B cell (primary cell): ENCODE measurements around the gene SCNN1B. TPM values are rescaled to one million over a fixed set of nuclear protein-coding genes. Genes with fewer than 3 reads are reported as not detected.

Experiments
- ATAC-seq: fragments of 200-7000 bp; cut with Tn5 transposase; one replicate; pipeline ENCODE4 v1.10.0; 2021; ENCODE audit warnings: low read depth, mild to moderate bottlenecking, moderate number of reproducible peaks, moderate library complexity
- CTCF ChIA-PET: fragments of 350-600 bp; sonication (Branson Sonifier 250); formaldehyde crosslinking; loops from one replicate; lab custom pipeline; 2021; ENCODE audit warnings: antibody characterized with exemption, inconsistent platforms; lab: Charles Lee
- POLR2A ChIA-PET: fragments of 350-600 bp; sonication (Branson Sonifier 250); formaldehyde crosslinking; loops from one replicate; lab custom pipeline; 2021; ENCODE audit warnings: antibody characterized with exemption; lab: Charles Lee
- DNase-seq: peaks from one replicate; pipeline ENCODE4 v3.0.0; 2013
- H2AFZ ChIP-seq: 2 replicates; pipeline ENCODE4 v1.6.1; 2012; ENCODE audit warnings: mild to moderate bottlenecking, low read depth, low read length; ENCODE audit not compliant: insufficient read depth, poor library complexity, severe bottlenecking
- H3K27ac ChIP-seq, 2 donors: 1 replicate in 1 of 2; 2 replicates in 1 of 2; pipeline ENCODE4 v1.5.1; 2012 to 2013; ENCODE audit warnings: low read length in 2 of 2, mild to moderate bottlenecking in 2 of 2, moderate library complexity in 1 of 2
- H3K27me3 ChIP-seq, 4 experiments: fragments of 200-600 bp in 1 of 4; sonication (generic) in 1 of 4; replicated peaks in 1 of 4; 1 replicate in 2 of 4; 2 replicates in 2 of 4; pipeline versions ENCODE4 v1.6.1 to v1.7.0; 2013 to 2016; ENCODE audit warnings: low read length in 3 of 4, mild to moderate bottlenecking in 2 of 4, mixed read lengths in 1 of 4, moderate library complexity in 1 of 4; ENCODE audit not compliant: insufficient read depth in 4 of 4, control insufficient read depth in 3 of 4; ENCODE audit errors: control extremely low read depth in 1 of 4
- H3K36me3 ChIP-seq, 2 experiments: replicated peaks in 1 of 2; 1 replicate in 1 of 2; 2 replicates in 1 of 2; pipeline versions ENCODE4 v1.6.1 to v1.7.1; 2013; ENCODE audit warnings: low read length in 1 of 2; ENCODE audit not compliant: insufficient read depth in 2 of 2, control insufficient read depth in 1 of 2; ENCODE audit errors: control extremely low read depth in 1 of 2, extremely low read depth in 1 of 2
- H3K4me1 ChIP-seq, 2 donors: fragments of 200-600 bp in 1 of 2; sonication (generic) in 1 of 2; 1 replicate in 1 of 2; 2 replicates in 1 of 2; pipeline versions ENCODE4 v1.5.1 to v1.6.1; 2013 to 2017; ENCODE audit warnings: low read length in 2 of 2; ENCODE audit not compliant: control insufficient read depth in 2 of 2, insufficient read depth in 2 of 2
- H3K4me2 ChIP-seq: replicated peaks from 2 replicates; pipeline ENCODE3; 2012; ENCODE audit warnings: mild to moderate bottlenecking, low read depth, low read length; ENCODE audit not compliant: poor library complexity, severe bottlenecking
- H3K4me3 ChIP-seq, 5 experiments: fragments of 200-600 bp in 1 of 5; sonication (generic) in 1 of 5; 1 replicate in 3 of 5; 2 replicates in 2 of 5; pipeline versions ENCODE4 v1.5.1 to v1.7.0; 2011 to 2016; ENCODE audit warnings: low read length in 4 of 5, mild to moderate bottlenecking in 4 of 5, low read depth in 2 of 5, control low read depth in 1 of 5, moderate library complexity in 1 of 5; ENCODE audit not compliant: insufficient read depth in 1 of 5; ENCODE audit errors: control extremely low read depth in 1 of 5, extremely low read depth in 1 of 5
- H3K79me2 ChIP-seq: fragments of 200-600 bp; sonication (generic); one replicate; pipeline ENCODE4 v1.6.0; 2016; ENCODE audit warnings: low read length; ENCODE audit not compliant: control insufficient read depth, insufficient read depth
- H3K9ac ChIP-seq: fragments of 200-600 bp; sonication (generic); 2 replicates; pipeline ENCODE4 v1.6.1; 2017; ENCODE audit warnings: mild to moderate bottlenecking, low read length, moderate library complexity
- H3K9me3 ChIP-seq, 3 donors: one replicate each; pipeline versions ENCODE4 v1.6.1 to v1.7.1; 2013; ENCODE audit warnings: low read length in 2 of 3; ENCODE audit not compliant: control insufficient read depth in 2 of 3, insufficient read depth in 1 of 3; ENCODE audit errors: control extremely low read depth in 1 of 3
- H4K20me1 ChIP-seq: 2 replicates; pipeline ENCODE4 v1.6.0; 2012; ENCODE audit warnings: mild to moderate bottlenecking, low read length; ENCODE audit not compliant: insufficient read depth, control insufficient read depth, poor library complexity, severe bottlenecking
- H3K27ac Mint-ChIP-seq: one replicate; pipeline ENCODE4 v1.8.0; 2021; ENCODE audit warnings: mixed read lengths
- H3K27me3 Mint-ChIP-seq: one replicate; pipeline ENCODE4 v1.8.0; 2021; ENCODE audit warnings: mixed read lengths
- H3K4me1 Mint-ChIP-seq: one replicate; pipeline ENCODE4 v1.8.0; 2021; ENCODE audit warnings: mixed read lengths
- H3K4me3 Mint-ChIP-seq: one replicate; pipeline ENCODE4 v1.8.0; 2021; ENCODE audit warnings: mixed read lengths
- H3K9me3 Mint-ChIP-seq: one replicate; pipeline ENCODE4 v1.8.0; 2022; ENCODE audit warnings: mixed read lengths; ENCODE audit not compliant: insufficient read depth
- EZH2 ChIP-seq: IDR thresholded peaks from 2 replicates; pipeline ENCODE4 v1.6.1; 2012; ENCODE audit warnings: borderline replicate concordance, low read depth, mild to moderate bottlenecking, moderate library complexity, low read length; ENCODE audit not compliant: insufficient read depth, poor library complexity, severe bottlenecking
- WGBS: methylation state at CpG from one replicate; pipeline ENCODE4 v1.1.5; 2013; ENCODE audit warnings: missing lambda C conversion rate; ENCODE audit not compliant: insufficient coverage; 5-methylcytosine and 5-hydroxymethylcytosine counted together
- intact Hi-C: fragments of 100-400 bp; cut with micrococcal nuclease; formaldehyde crosslinking; loops from one replicate; pipeline ENCODE4 v1.10.0; 2022
- polyA plus RNA-seq: library from polyadenylated mRNA; depleted of rRNA; stranded (reverse); fragments of >200 nt; gene quantifications from 2 replicates; pipeline ENCODE4 v1.2.3, GENCODE V29; 2012
- total RNA-seq, 2 donors: library from RNA; stranded (reverse); fragments of 120-200 nt in 1 of 2; gene quantifications; 1 replicate in 1 of 2; 2 replicates in 1 of 2; pipeline versions ENCODE4 v1.2.3 to v1.2.4, GENCODE V29; 2013 to 2022
- TF ChIP-seq, protein P1 (sequence below): fragments of 200-600 bp; IDR thresholded peaks from one replicate; pipeline ENCODE4 v1.8.0; 2022; ENCODE audit warnings: antibody characterized with exemption, mild to moderate bottlenecking

SCNN1B gene
- total and polyA plus RNA-seq, 2 donors (not counting 1 experiment from before 2014, with no cell fraction given) = 0.30 TPM; not detected in 1

DNA sequence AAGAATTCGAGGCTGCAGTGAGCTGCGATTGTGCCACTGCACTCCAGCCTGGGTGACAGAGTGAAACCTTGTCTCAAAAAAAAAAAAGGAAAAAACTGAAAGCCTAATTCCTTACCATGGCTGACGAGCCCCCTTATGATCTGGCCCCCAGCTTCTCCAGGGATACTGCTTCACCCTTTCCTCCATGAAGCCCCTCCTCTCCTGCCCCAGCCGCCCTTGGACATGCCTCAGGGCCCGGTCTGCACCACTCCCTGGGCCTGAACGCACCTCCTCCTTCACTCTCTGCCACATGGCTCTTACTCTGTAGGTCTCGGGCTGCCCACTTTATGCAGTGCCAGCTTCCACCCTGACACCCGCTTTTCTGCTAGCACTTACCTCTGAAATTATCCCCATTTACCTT is 85.6 kb downstream of the SCNN1B start:
- H3K27me3 ChIP-seq = no peaks in the 10 kb centered on the region
- no peak overlapping the region for H3K4me3 ChIP-seq
- no peaks in the 10 kb centered on the region for H3K4me1 ChIP-seq
- no peaks in the 10 kb centered on the region for H3K79me2 ChIP-seq
- ATAC-seq = no peak
- peaks cover 0 to 26% of the 10 kb centered on the region in 2 experiments for H3K36me3 ChIP-seq
- no peak overlapping the region for H3K4me2 ChIP-seq
- intact Hi-C loops = no loop called here
- Mint-ChIP-seq H3K27me3 (no peaks in the 10 kb centered on the region), H3K4me1 (no peaks in the 10 kb centered on the region), H3K27ac (no peak overlapping the region), H3K9me3 (no peaks in the 10 kb centered on the region), H3K4me3 (no peak overlapping the region)
- no peaks in the 10 kb centered on the region for H4K20me1 ChIP-seq
- H3K27ac ChIP-seq = no peak overlapping the region
- WGBS = 95% methylated on average over 8 of the region's 8 CpGs
- no peak for TF ChIP-seq EZH2
- TF ChIP-seq, protein P1, sequence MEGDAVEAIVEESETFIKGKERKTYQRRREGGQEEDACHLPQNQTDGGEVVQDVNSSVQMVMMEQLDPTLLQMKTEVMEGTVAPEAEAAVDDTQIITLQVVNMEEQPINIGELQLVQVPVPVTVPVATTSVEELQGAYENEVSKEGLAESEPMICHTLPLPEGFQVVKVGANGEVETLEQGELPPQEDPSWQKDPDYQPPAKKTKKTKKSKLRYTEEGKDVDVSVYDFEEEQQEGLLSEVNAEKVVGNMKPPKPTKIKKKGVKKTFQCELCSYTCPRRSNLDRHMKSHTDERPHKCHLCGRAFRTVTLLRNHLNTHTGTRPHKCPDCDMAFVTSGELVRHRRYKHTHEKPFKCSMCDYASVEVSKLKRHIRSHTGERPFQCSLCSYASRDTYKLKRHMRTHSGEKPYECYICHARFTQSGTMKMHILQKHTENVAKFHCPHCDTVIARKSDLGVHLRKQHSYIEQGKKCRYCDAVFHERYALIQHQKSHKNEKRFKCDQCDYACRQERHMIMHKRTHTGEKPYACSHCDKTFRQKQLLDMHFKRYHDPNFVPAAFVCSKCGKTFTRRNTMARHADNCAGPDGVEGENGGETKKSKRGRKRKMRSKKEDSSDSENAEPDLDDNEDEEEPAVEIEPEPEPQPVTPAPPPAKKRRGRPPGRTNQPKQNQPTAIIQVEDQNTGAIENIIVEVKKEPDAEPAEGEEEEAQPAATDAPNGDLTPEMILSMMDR = no peak
- H2AFZ ChIP-seq = no peak overlapping the region
- ChIA-PET CTCF (no interaction called here), POLR2A (no interaction called here)
- DNase-seq = no peak
- no peak overlapping the region for H3K9ac ChIP-seq
- no peaks in the 10 kb centered on the region for H3K9me3 ChIP-seq

DNA sequence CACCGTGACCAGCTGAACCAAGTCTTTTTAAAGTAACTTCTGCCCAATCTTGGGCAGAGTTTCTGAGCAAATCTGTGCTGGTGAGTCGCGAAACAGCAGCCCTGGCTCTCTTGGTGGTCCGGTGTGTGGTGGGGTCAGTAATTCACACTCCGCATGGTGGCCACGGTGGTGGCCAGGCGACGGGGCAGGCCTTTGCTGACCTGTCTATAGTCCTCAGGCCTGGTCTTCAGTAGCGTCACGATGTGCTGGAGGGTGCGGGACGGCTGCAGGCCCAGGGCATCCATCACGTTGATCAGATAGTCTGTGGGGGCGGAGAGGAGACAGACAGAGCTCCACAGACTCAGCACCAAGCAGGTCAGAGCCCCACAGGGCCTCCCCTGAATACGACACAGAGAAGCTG is 86.7 kb downstream of the SCNN1B start:
- Histone ChIP-seq H3K4me3 (no peak overlapping the region), H3K9ac (no peak overlapping the region), H3K9me3 (no peaks in the 10 kb centered on the region), H3K79me2 (no peaks in the 10 kb centered on the region), H3K4me1 (no peaks in the 10 kb centered on the region), H2AFZ (no peak overlapping the region), H4K20me1 (no peaks in the 10 kb centered on the region), H3K36me3 (peaks cover 0 to 31% of the 10 kb centered on the region in 2 experiments), H3K4me2 (no peak overlapping the region), H3K27ac (no peak overlapping the region), H3K27me3 (no peaks in the 10 kb centered on the region)
- Mint-ChIP-seq H3K4me1 (no peaks in the 10 kb centered on the region), H3K27me3 (no peaks in the 10 kb centered on the region), H3K27ac (no peak overlapping the region), H3K4me3 (no peak overlapping the region), H3K9me3 (no peaks in the 10 kb centered on the region)
- ChIA-PET POLR2A (no interaction called here), CTCF (no interaction called here)
- TF ChIP-seq, protein P1 = no peak
- no peak for TF ChIP-seq EZH2
- intact Hi-C loops = no loop called here
- DNase-seq (no peak), ATAC-seq (no peak)
- WGBS = 95% methylated on average over 13 of the region's 15 CpGs
